Keratinocyte (primary cell): Measurements from ENCODE around the gene FOSB.

Experiments used
- CTCF ChIP-seq, 3 experiments: IDR thresholded peaks in 1 of 3; conservative IDR thresholded peaks in 1 of 3; optimal IDR thresholded peaks in 1 of 3; 2 replicates in 2 of 3; 3 replicates in 1 of 3; pipeline versions ENCODE3 to v1.5.1; 2011; ENCODE audit warnings: low read length in 3 of 3, mild to moderate bottlenecking in 3 of 3, moderate library complexity in 2 of 3, control low read depth in 1 of 3, inconsistent platforms in 1 of 3; ENCODE audit not compliant: insufficient read depth in 2 of 3; ENCODE audit errors: extremely low read depth in 1 of 3
- EZH2 ChIP-seq: IDR thresholded peaks from one replicate; pipeline ENCODE4 v1.6.1; 2012; ENCODE audit warnings: inconsistent platforms, mild to moderate bottlenecking, low read length, moderate library complexity

GRCh38 chr19:45439569-45440258 is 28.1 kb upstream of the FOSB start:
- TF ChIP-seq CTCF (optimal IDR thresholded peaks at IDR 0.05 in 1 of 3, IDR thresholded peaks at IDR 0.05 in 1 of 3, conservative IDR thresholded peaks at IDR 0.05 in 1 of 3; ENCODE audit: extremely low read depth in 1 of 3, insufficient read depth in 2 of 3, low read length in 3 of 3) (peak; percentile 73 to 94 (median 79)), EZH2 (no peak)
